GM19193 (cell line): ENCODE measurements around the gene DOCK7.

Source experiments
- POLR2A ChIP-seq: IDR thresholded peaks from 4 replicates; pipeline ENCODE4 v1.6.1; 2011; ENCODE audit not compliant: insufficient read depth, insufficient read length; ENCODE audit errors: extremely low read depth

The DOCK7 gene

GRCh38 chr1:62513013-62513412 is 175.2 kb downstream of the DOCK7 start:
- TF ChIP-seq POLR2A, result no peak

DNA sequence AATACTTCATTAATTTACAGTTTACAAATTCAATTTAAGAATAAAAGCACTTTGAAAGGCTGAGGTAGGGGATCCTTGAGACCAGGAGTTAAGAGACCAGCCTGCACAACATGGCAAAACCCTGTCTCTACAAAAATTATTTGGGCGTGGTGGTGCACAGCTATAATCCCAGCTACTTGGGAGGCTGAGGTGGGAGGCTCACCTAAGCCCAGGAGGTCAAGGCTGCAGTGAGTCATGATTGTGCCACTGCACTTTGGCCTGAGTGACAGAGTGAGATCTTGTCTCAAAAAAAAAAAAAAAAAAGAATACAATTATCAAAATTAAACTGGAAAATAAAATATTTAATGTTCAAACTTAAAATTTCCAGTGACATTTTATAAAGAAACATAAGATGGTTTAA is 179.2 kb downstream of the DOCK7 start:
- TF ChIP-seq POLR2A, result no peak

- no peak for TF ChIP-seq POLR2A
Observed at GRCh38 chr1:62508187-62508758, 179.9 kb downstream of the DOCK7 start.

GRCh38 chr1:62500210-62500609 is 188.0 kb downstream of the DOCK7 start:
- TF ChIP-seq POLR2A, result no peak

GRCh38 chr1:62494137-62494536 is 194.0 kb downstream of the DOCK7 start:
- TF ChIP-seq POLR2A, result no peak

GRCh38 chr1:62493656-62494055 is 194.5 kb downstream of the DOCK7 start:
- TF ChIP-seq POLR2A, result no peak

DNA sequence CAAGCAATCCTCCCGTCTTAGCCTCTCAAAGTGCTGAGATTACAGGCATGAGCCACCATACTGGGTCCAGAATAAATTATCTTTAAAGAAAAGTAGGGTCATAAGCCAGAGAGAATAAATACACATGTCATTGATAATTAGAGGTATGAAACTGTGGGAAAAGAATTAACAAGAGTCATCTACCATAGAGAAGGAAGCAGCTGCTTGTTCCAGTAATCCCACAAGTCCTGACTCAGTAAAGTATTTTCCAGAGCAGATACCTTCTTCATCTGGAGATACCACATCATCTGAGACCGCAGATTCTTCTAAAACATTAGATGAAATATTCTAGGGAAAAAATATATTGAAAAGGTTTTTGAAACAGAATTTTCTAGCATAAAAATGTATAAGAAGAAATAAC is 195.7 kb downstream of the DOCK7 start:
- no peak for TF ChIP-seq POLR2A

DNA sequence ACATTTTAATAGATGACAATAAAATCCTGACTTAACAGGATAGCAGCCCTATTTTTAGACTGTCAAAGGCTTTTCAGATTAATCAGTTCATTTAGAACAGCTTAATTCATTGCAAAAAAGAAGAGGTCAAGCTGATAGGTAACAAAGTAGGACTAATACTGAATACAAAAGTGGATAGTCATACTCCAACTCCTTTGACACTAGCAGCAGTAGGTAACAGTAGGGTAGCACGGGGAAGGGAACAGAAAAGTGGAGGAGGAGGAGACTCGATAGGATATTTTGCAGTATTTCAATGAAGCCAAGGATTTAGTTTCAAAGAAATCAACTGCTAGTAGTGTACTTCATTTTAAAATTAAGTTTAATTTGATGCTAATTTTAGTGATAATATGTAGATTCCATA is 200.2 kb downstream of the DOCK7 start:
- no peak for TF ChIP-seq POLR2A

GRCh38 chr1:62484824-62485468 is 203.2 kb downstream of the DOCK7 start:
- TF ChIP-seq POLR2A, result no peak

- no peak for TF ChIP-seq POLR2A
Observed at GRCh38 chr1:62481681-62482080, 206.5 kb downstream of the DOCK7 start.

- no peak for TF ChIP-seq POLR2A
Observed at GRCh38 chr1:62476525-62477219, 211.5 kb downstream of the DOCK7 start.

DNA sequence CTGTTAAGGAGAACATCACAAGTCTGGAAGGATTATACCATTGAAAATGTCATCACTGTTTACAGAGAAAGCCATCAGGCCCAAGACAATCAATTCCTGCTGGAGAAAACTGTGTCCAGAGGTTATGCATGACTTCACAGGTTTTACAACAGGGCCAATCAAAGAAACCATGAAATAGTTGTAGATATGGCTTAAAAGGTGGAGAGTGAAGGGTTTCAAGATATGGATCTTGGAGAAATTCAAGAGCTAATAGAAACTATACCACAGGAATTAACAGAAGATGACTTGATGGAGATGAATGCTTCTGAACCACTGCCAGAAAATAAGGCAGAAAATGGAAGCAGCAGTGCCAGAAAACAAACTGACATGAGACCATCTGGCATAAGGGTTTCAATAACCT is 221.1 kb downstream of the DOCK7 start:
- no peak for TF ChIP-seq POLR2A

DNA sequence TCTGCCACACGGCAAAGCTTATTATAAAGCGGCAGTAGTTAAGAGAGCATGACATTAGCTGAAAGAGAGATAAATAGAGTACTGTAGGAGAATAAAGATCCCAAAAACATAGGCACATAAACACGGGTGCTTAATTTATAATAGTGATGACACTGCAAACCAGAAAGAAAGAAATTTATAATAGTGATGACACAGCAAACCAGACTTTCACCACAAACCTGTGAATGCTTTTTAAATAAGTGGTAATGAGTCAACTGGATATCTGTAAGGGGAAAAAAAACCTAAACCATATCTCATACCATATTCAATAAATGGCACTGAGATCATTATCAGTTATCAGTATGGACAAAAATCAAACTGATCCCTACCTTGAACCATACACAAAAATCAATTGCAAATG is 225.8 kb downstream of the DOCK7 start:
- no peak for TF ChIP-seq POLR2A

GRCh38 chr1:62457955-62458354 is 230.2 kb downstream of the DOCK7 start:
- no peak for TF ChIP-seq POLR2A

DNA sequence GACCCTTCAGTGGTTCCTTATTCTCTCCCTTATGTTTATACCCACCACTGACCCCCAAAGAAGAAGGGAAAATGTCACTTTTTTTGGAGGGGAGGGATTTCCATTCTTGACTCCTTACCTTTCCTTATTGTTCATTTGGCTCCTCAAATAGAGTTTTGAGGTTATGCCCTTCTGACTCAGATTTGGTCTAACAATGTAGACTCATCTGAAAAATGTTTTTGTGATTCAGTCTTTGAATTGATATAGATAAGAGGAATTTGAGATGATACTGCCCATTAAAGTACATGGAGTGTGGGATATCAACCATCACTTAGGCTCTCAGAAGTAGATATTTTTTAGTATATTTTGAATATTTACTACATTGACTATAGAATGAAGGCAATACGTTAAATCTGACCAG is 235.2 kb downstream of the DOCK7 start:
- no peak for TF ChIP-seq POLR2A

GRCh38 chr1:62450301-62450700 is 237.9 kb downstream of the DOCK7 start:
- no peak for TF ChIP-seq POLR2A
